Panc1 (cell line): Measurements from ENCODE around the gene MTREX. TPM values are rescaled to one million over a fixed set of nuclear protein-coding genes. Genes with fewer than 3 reads are reported as not detected.

Experiments
- ATAC-seq: fragments of 200-7000 bp; cut with Tn5 transposase; 2 replicates; pipeline ENCODE4 v1.9.1; 2020; ENCODE audit warnings: mild to moderate bottlenecking, moderate library complexity
- BruUV-seq: library from RNA; stranded (reverse); fragments of 400-500 nt; replicated peaks from 2 replicates; lab custom pipeline; 2021; lab: Mats Ljungman, UMichigan
- CTCF ChIA-PET: fragments of 300-600 bp; sonication (Branson Sonifier 250); formaldehyde crosslinking; loops from one replicate; lab custom pipeline; 2022; ENCODE audit warnings: antibody characterized with exemption; lab: Charles Lee
- POLR2A ChIA-PET: fragments of 300-600 bp; sonication (Branson Sonifier 250); formaldehyde crosslinking; loops from one replicate; lab custom pipeline; 2022; ENCODE audit warnings: antibody characterized with exemption; lab: Charles Lee
- DNase-seq: peaks from one replicate; pipeline ENCODE4 v3.0.0-alpha.2; 2010; ENCODE audit warnings: low read depth, low spot score
- H3K27ac ChIP-seq: 2 replicates; pipeline ENCODE4 v1.5.1; 2011; ENCODE audit warnings: mild to moderate bottlenecking, low read length, inconsistent platforms
- H3K27me3 ChIP-seq: fragments of 200-500 bp; sonication (Bioruptor generic); 2 replicates; pipeline ENCODE4 v1.6.0; 2014; ENCODE audit warnings: low read length, inconsistent platforms; ENCODE audit not compliant: control insufficient read depth, insufficient read depth
- H3K36me3 ChIP-seq: fragments of 200-500 bp; sonication (Bioruptor generic); 2 replicates; pipeline ENCODE4 v1.5.1; 2014; ENCODE audit warnings: inconsistent platforms, mild to moderate bottlenecking, low read length, moderate library complexity; ENCODE audit not compliant: control insufficient read depth, insufficient read depth
- H3K4me1 ChIP-seq: 2 replicates; pipeline ENCODE4 v1.5.1; 2011; ENCODE audit warnings: inconsistent platforms, mild to moderate bottlenecking, low read length, moderate library complexity; ENCODE audit not compliant: control insufficient read depth, insufficient read depth
- H3K4me3 ChIP-seq, 2 experiments: 2 replicates each; pipeline ENCODE4 v1.5.1; 2011 to 2012; ENCODE audit warnings: low read depth in 2 of 2, low read length in 2 of 2, mild to moderate bottlenecking in 2 of 2, inconsistent platforms in 1 of 2, moderate library complexity in 1 of 2
- H3K9me3 ChIP-seq: fragments of 200-500 bp; sonication (Bioruptor generic); 2 replicates; pipeline ENCODE4 v1.5.1; 2014; ENCODE audit warnings: low read depth, mild to moderate bottlenecking, inconsistent platforms, low read length, moderate library complexity; ENCODE audit not compliant: control insufficient read depth, insufficient read depth
- POLR2AphosphoS5 ChIP-seq: IDR thresholded peaks from 2 replicates; pipeline ENCODE4 v1.6.1; 2012; ENCODE audit warnings: mild to moderate bottlenecking, low read depth, low read length, moderate library complexity
- SIN3A ChIP-seq: IDR thresholded peaks from 2 replicates; pipeline ENCODE4 v1.6.1; 2012; ENCODE audit warnings: low read depth, mild to moderate bottlenecking, low read length, moderate library complexity, borderline replicate concordance; ENCODE audit not compliant: insufficient read depth
- TCF7L2 ChIP-seq: IDR thresholded peaks from 2 replicates; pipeline ENCODE4 v1.6.1; 2011; ENCODE audit warnings: mild to moderate bottlenecking, low read depth, low read length, inconsistent platforms
- in situ Hi-C: cut with HindIII; loops from 2 replicates; pipeline ENCODE4 v1.10.0; 2016; ENCODE audit warnings: low sequenced_read_pairs, low pct_unique_long_range_greater_than_20kb
- intact Hi-C: fragments of 100-400 bp; cut with micrococcal nuclease; formaldehyde crosslinking; loops from one replicate; pipeline ENCODE4 v1.10.0; 2022; ENCODE audit not compliant: unreplicated experiment
- total RNA-seq: library from RNA; stranded (reverse); gene quantifications from one replicate; pipeline ENCODE4 v1.2.1, GENCODE V29; 2021; ENCODE audit not compliant: unreplicated experiment
- TF ChIP-seq, protein P1 (sequence below), 2 experiments: IDR thresholded peaks; 2 replicates each; pipeline ENCODE4 v1.6.1; 2011 to 2012; ENCODE audit warnings: low read depth in 2 of 2, control low read depth in 1 of 2, low read length in 1 of 2, mild to moderate bottlenecking in 1 of 2, moderate library complexity in 1 of 2; ENCODE audit not compliant: insufficient read depth in 1 of 2
- TF ChIP-seq, protein P2 (sequence below): fragments of 450-650 bp; IDR thresholded peaks from 2 replicates; pipeline ENCODE4 v1.5.1; 2017; ENCODE audit warnings: mild to moderate bottlenecking

The MTREX gene
- total RNA-seq, 1 experiment from 2014 or later, result 97.0 TPM

- H3K4me3 ChIP-seq, result no peak overlapping the region
- peaks cover 12% of the 10 kb centered on the region; the same call in 1 of the 2 replicates for H3K9me3 ChIP-seq
- ChIA-PET POLR2A (no interaction called here), CTCF (no interaction called here)
- DNase-seq, result no peak
- in situ Hi-C loops (no loop called here), intact Hi-C loops (no loop called here)
- peaks cover 11% of the 10 kb centered on the region for H3K36me3 ChIP-seq
- H3K27me3 ChIP-seq, result no peaks in the 10 kb centered on the region
- ATAC-seq, result no peak
- peaks cover 12% of the 10 kb centered on the region for H3K4me1 ChIP-seq
- no peak overlapping the region for H3K27ac ChIP-seq
- TF ChIP-seq POLR2AphosphoS5 (no peak), SIN3A (no peak), TCF7L2 (no peak)
- TF ChIP-seq, protein P1, sequence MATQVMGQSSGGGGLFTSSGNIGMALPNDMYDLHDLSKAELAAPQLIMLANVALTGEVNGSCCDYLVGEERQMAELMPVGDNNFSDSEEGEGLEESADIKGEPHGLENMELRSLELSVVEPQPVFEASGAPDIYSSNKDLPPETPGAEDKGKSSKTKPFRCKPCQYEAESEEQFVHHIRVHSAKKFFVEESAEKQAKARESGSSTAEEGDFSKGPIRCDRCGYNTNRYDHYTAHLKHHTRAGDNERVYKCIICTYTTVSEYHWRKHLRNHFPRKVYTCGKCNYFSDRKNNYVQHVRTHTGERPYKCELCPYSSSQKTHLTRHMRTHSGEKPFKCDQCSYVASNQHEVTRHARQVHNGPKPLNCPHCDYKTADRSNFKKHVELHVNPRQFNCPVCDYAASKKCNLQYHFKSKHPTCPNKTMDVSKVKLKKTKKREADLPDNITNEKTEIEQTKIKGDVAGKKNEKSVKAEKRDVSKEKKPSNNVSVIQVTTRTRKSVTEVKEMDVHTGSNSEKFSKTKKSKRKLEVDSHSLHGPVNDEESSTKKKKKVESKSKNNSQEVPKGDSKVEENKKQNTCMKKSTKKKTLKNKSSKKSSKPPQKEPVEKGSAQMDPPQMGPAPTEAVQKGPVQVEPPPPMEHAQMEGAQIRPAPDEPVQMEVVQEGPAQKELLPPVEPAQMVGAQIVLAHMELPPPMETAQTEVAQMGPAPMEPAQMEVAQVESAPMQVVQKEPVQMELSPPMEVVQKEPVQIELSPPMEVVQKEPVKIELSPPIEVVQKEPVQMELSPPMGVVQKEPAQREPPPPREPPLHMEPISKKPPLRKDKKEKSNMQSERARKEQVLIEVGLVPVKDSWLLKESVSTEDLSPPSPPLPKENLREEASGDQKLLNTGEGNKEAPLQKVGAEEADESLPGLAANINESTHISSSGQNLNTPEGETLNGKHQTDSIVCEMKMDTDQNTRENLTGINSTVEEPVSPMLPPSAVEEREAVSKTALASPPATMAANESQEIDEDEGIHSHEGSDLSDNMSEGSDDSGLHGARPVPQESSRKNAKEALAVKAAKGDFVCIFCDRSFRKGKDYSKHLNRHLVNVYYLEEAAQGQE (IDR thresholded peaks at IDR 0.05; ENCODE audit: insufficient read depth in 1 of 2, low read depth in 2 of 2, low read length in 1 of 2), result no peak
- TF ChIP-seq, protein P2, sequence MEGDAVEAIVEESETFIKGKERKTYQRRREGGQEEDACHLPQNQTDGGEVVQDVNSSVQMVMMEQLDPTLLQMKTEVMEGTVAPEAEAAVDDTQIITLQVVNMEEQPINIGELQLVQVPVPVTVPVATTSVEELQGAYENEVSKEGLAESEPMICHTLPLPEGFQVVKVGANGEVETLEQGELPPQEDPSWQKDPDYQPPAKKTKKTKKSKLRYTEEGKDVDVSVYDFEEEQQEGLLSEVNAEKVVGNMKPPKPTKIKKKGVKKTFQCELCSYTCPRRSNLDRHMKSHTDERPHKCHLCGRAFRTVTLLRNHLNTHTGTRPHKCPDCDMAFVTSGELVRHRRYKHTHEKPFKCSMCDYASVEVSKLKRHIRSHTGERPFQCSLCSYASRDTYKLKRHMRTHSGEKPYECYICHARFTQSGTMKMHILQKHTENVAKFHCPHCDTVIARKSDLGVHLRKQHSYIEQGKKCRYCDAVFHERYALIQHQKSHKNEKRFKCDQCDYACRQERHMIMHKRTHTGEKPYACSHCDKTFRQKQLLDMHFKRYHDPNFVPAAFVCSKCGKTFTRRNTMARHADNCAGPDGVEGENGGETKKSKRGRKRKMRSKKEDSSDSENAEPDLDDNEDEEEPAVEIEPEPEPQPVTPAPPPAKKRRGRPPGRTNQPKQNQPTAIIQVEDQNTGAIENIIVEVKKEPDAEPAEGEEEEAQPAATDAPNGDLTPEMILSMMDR, result no peak
- no TSS peak for BruUV-seq
These were observed 6.9 kb upstream of the MTREX start for GRCh38 chr5:55300890-55301289.

- no TSS peak for BruUV-seq
- in situ Hi-C loops, result no loop called here
These were observed 4.5 kb upstream of the MTREX start for GRCh38 chr5:55303238-55303690.

More at GRCh38 chr5:55303238-55303690, 4.5 kb upstream of the MTREX start:
- POLR2A ChIA-PET, result interaction anchor here (0.6 kb wide), 1 partner anchor 191 kb away, joined by 3 read pairs; no protein-coding TSS in a partner anchor
- TF ChIP-seq, protein P2, result no peak
- TF ChIP-seq SIN3A, result no peak
- TF ChIP-seq POLR2AphosphoS5, result no peak
- TF ChIP-seq, protein P1 (IDR thresholded peaks at IDR 0.05; ENCODE audit: insufficient read depth in 1 of 2, low read depth in 2 of 2, low read length in 1 of 2), result no peak
- Histone ChIP-seq H3K27me3 (no peaks in the 10 kb centered on the region), H3K9me3 (peaks cover 12% of the 10 kb centered on the region; the same call in 1 of the 2 replicates), H3K36me3 (peaks cover 4% of the 10 kb centered on the region), H3K27ac (no peak overlapping the region), H3K4me3 (no peak overlapping the region), H3K4me1 (peaks cover 18% of the 10 kb centered on the region)
- CTCF ChIA-PET, result no interaction called here
- ATAC-seq (no peak), DNase-seq (no peak)
- intact Hi-C loops, result no loop called here
